HepG2 (cell line): Measurements from ENCODE around the gene HSF4. TPM values are rescaled to one million over a fixed set of nuclear protein-coding genes. Genes with fewer than 3 reads are reported as not detected.

Source experiments
- ATAC-seq: fragments of 200-7000 bp; cut with Tn5 transposase; 3 replicates; pipeline ENCODE4 v1.9.1; 2020; ENCODE audit warnings: mild to moderate bottlenecking, moderate library complexity
- BruUV-seq: library from RNA; stranded (reverse); fragments of 400-500 nt; replicated peaks from 2 replicates; lab custom pipeline; 2021; lab: Mats Ljungman, UMichigan
- CTCF ChIA-PET: fragments of 300-600 bp; formaldehyde crosslinking; extraction: SDS; loops from one replicate; lab custom pipeline; 2021; ENCODE audit warnings: low total read pairs, inconsistent platforms, low intra/inter-chr PET ratio; lab: Yijun Ruan, JAX
- POLR2A ChIA-PET: fragments of 350-600 bp; sonication (Branson Sonifier 250); formaldehyde crosslinking; loops from one replicate; lab custom pipeline; 2020; ENCODE audit warnings: antibody characterized with exemption, inconsistent platforms; lab: Yijun Ruan, JAX
- DNase-seq: peaks from one replicate; pipeline ENCODE4 v3.0.0-alpha.2; 2015; ENCODE audit warnings: low spot score
- FAIRE-seq: peaks from 3 replicates; lab custom pipeline; 2011; peaks lifted over from hg19 to GRCh38; lab: Jason Lieb, UNC
- H2AFZ ChIP-seq: one replicate; pipeline ENCODE4 v1.6.1; 2011; ENCODE audit warnings: low read length, inconsistent platforms
- H3K27ac ChIP-seq: fragments of 300-600 bp; 3 replicates; pipeline ENCODE4 v1.8.0; 2011; ENCODE audit warnings: mixed run types, mild to moderate bottlenecking, mixed read lengths, low read length, inconsistent platforms; ENCODE audit not compliant: insufficient read depth; ENCODE audit errors: extremely low read length
- H3K27me3 ChIP-seq, 2 experiments: fragments of 200-600 bp in 1 of 2; 2 replicates in 1 of 2; 3 replicates in 1 of 2; pipeline versions ENCODE4 v1.6.0 to v1.8.0; 2011; ENCODE audit warnings: low read length in 2 of 2, mild to moderate bottlenecking in 2 of 2, moderate library complexity in 2 of 2, inconsistent platforms in 1 of 2; ENCODE audit not compliant: insufficient read depth in 2 of 2, control insufficient read depth in 1 of 2
- H3K36me3 ChIP-seq, 2 experiments: fragments of 200-600 bp in 1 of 2; replicated peaks in 1 of 2; 2 replicates in 1 of 2; 3 replicates in 1 of 2; pipeline versions ENCODE4 v1.5.1 to v1.8.0; 2011; ENCODE audit warnings: low read length in 2 of 2, inconsistent platforms in 1 of 2; ENCODE audit not compliant: insufficient read depth in 2 of 2, control insufficient read depth in 1 of 2
- H3K4me1 ChIP-seq: 2 replicates; pipeline ENCODE4 v1.5.1; 2012; ENCODE audit warnings: low read length, inconsistent platforms; ENCODE audit not compliant: insufficient read depth
- H3K4me2 ChIP-seq: 2 replicates; pipeline ENCODE4 v1.6.0; 2011; ENCODE audit warnings: low read depth, low read length, inconsistent platforms
- H3K4me3 ChIP-seq, 3 experiments: fragments of 200-600 bp in 1 of 3; sonication (generic), shearing (Covaris generic) in 1 of 3; replicated peaks in 1 of 3; 2 replicates each; pipeline ENCODE4 v1.5.1; 2011 to 2016; ENCODE audit warnings: low read length in 3 of 3, inconsistent platforms in 2 of 3, low read depth in 2 of 3, mild to moderate bottlenecking in 2 of 3, control low read depth in 1 of 3, mixed read lengths in 1 of 3; ENCODE audit not compliant: insufficient read depth in 1 of 3
- H3K79me2 ChIP-seq: one replicate; pipeline ENCODE4 v1.6.1; 2011; ENCODE audit warnings: low read length, inconsistent platforms; ENCODE audit not compliant: insufficient read depth
- H3K9ac ChIP-seq: 2 replicates; pipeline ENCODE4 v1.6.0; 2011; ENCODE audit warnings: mild to moderate bottlenecking, low read depth, low read length, inconsistent platforms; ENCODE audit not compliant: insufficient read depth
- H3K9me3 ChIP-seq: 2 replicates; pipeline ENCODE4 v1.5.1; 2012; ENCODE audit warnings: mild to moderate bottlenecking, low read length
- H4K20me1 ChIP-seq: 2 replicates; pipeline ENCODE4 v1.6.0; 2011; ENCODE audit warnings: inconsistent platforms, mild to moderate bottlenecking, low read length, moderate library complexity; ENCODE audit not compliant: insufficient read depth
- CBX1 ChIP-seq: IDR thresholded peaks from one replicate; pipeline ENCODE4 v1.6.1; 2016; ENCODE audit warnings: antibody characterized with exemption, low read depth
- CHCHD3 ChIP-seq: sonication (generic); formaldehyde crosslinking; IDR thresholded peaks from 2 replicates; pipeline ENCODE4 v1.8.0; 2022; ENCODE audit warnings: mild to moderate bottlenecking, missing genetic modification reagents, moderate library complexity
- GLI4 ChIP-seq: sonication (generic); formaldehyde crosslinking; IDR thresholded peaks from 2 replicates; pipeline ENCODE4 v1.5.1; 2020; ENCODE audit warnings: missing genetic modification reagents, mild to moderate bottlenecking, moderate library complexity, borderline replicate concordance
- HOXA3 ChIP-seq: sonication (generic); formaldehyde crosslinking; IDR thresholded peaks from 2 replicates; pipeline ENCODE4 v1.5.0; 2020; ENCODE audit warnings: missing genetic modification reagents
- KDM5A ChIP-seq: fragments of 200-600 bp; sonication (generic); IDR thresholded peaks from 2 replicates; pipeline ENCODE4 v1.7.0; 2018; ENCODE audit warnings: antibody characterized with exemption, mild to moderate bottlenecking, low read length, borderline replicate concordance
- POLR2G ChIP-seq: fragments of 200-400 bp; formaldehyde crosslinking; IDR thresholded peaks from 2 replicates; pipeline ENCODE4 v1.6.1; 2018; ENCODE audit warnings: mild to moderate bottlenecking, low read depth, low read length, moderate library complexity
- PTBP1 ChIP-seq: fragments of 200-400 bp; formaldehyde crosslinking; IDR thresholded peaks from 2 replicates; pipeline ENCODE4 v1.6.1; 2018; ENCODE audit warnings: low read length, low read depth; ENCODE audit not compliant: poor library complexity, severe bottlenecking
- SCMH1 ChIP-seq: sonication (generic); formaldehyde crosslinking; IDR thresholded peaks from 2 replicates; pipeline ENCODE4 v1.9.0; 2021; ENCODE audit warnings: missing genetic modification reagents, mild to moderate bottlenecking, borderline replicate concordance
- ZNF230 ChIP-seq: sonication (generic); formaldehyde crosslinking; IDR thresholded peaks from 2 replicates; pipeline ENCODE4 v1.4.0; 2020; ENCODE audit warnings: mild to moderate bottlenecking, missing genetic modification reagents
- ZNF629 ChIP-seq: sonication (generic); formaldehyde crosslinking; conservative IDR thresholded peaks from 2 replicates; pipeline ENCODE4 v1.5.0; 2020; ENCODE audit warnings: missing genetic modification reagents
- WGBS: methylation state at CpG from one replicate; pipeline ENCODE4 v1.1.6; 2017; ENCODE audit warnings: low lambda C conversion rate; 5-methylcytosine and 5-hydroxymethylcytosine counted together
- in situ Hi-C: cut with HindIII; loops from 2 replicates; pipeline ENCODE4 v1.10.0; 2017; ENCODE audit warnings: low pct_unique_long_range_greater_than_20kb; ENCODE audit not compliant: extremely low pct_ligation_motif_present
- intact Hi-C: fragments of 100-400 bp; cut with micrococcal nuclease; formaldehyde crosslinking; loops from one replicate; pipeline ENCODE4 v1.10.0; 2022; ENCODE audit not compliant: unreplicated experiment
- polyA plus RNA-seq, 8 experiments: library from polyadenylated mRNA; depleted of rRNA in 3 of 8; stranded (reverse) in 7 of 8; unstranded in 1 of 8; fragments of >200 nt; fragmentation: Illumina TruSeq in 4 of 8; extraction: Trizol in 4 of 8; gene quantifications; 2 replicates each; pipeline versions ENCODE4 v1.2.1 to v1.2.3, GENCODE V29; 2011 to 2016; ENCODE audit warnings: low read depth in 4 of 8, missing spikeins in 1 of 8, mixed read lengths in 1 of 8; ENCODE audit not compliant: insufficient read depth in 1 of 8
- total RNA-seq, 5 experiments: library from RNA; depleted of rRNA; stranded (reverse); fragments of >200 nt; fragmentation: Illumina TruSeq; extraction: Trizol; gene quantifications; 2 replicates each; pipeline ENCODE4 v1.2.3, GENCODE V29; 2016; ENCODE audit warnings: low read depth in 1 of 5
- TF ChIP-seq, protein P1 (sequence below): sonication (generic); formaldehyde crosslinking; IDR thresholded peaks from 2 replicates; pipeline ENCODE4 v1.8.0; 2022; ENCODE audit warnings: mild to moderate bottlenecking, missing genetic modification reagents; ENCODE audit not compliant: insufficient replicate concordance
- TF ChIP-seq, protein P2 (sequence below): sonication (generic); formaldehyde crosslinking; IDR thresholded peaks from 2 replicates; pipeline ENCODE4 v1.8.1; 2022; ENCODE audit warnings: low read depth, mild to moderate bottlenecking, missing genetic modification reagents
- TF ChIP-seq, protein P3 (sequence below): IDR thresholded peaks from 2 replicates; pipeline ENCODE4 v1.4.0; 2020; ENCODE audit warnings: mild to moderate bottlenecking, missing genetic modification reagents

The HSF4 gene
- total and polyA plus RNA-seq, 2 of the 13 experiments (the other 11 are each of a cell fraction or from before 2014, with no cell fraction given): 3.5 to 16.9 TPM

DNA sequence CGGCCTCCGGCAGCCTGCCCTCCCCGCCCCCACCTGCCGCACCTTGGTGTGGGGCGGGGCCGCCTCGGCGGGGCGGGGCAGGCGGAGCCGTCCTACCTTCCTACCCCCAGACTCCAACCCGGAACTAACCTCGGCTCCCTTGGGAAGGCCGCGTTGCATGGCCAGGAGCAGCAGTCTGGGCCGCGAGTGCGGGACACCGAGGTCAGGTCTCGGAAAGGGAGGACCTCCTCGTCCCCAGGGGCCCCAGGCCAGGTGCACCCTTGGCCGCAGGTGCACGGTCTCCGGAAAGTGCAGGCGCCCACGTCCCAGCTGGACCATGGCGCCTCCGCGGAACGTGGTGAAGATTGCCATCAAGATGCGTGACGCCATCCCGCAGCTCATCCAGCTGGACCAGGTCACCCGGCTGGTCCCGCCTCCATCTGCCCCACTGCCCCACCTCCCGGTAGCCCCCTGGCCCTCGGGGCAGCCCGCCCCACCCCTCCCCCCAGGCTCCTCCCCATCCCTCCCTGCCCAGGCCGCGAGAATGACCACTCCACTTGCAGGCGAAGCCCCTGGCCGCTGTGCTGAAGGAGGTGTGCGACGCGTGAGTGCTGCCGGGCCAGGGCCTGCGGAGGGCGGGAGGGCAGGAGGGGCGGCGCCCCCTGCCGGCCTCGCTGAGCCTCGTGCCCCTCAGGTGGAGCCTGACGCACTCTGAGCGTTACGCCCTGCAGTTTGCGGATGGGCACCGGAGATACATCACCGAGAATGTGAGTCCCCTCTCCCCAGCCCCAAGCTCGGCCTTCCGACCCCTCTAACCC lies 34.7 kb downstream of the HSF4 start, which contains the start of gene ELMO3:
ELMO3 (plus strand) TSS at position 121 of the 797 bp plus-strand sequence; CDS start at position 317, 196 bp downstream.
- Histone ChIP-seq H3K9me3 (no peaks in the 10 kb centered on the region), H3K36me3 (peaks cover 53 to 76% of the 10 kb centered on the region in 2 experiments), H3K4me3 (no peak within 1 kb of the TSS), H3K4me1 (0 out of 2 replicates have a peak, but pooled peaks cover 2% of the 10 kb centered on the region), H3K27ac (peak within 1 kb of the TSS; percentile 4), H3K79me2 (no peaks in the 10 kb centered on the region), H3K4me2 (no peak within 1 kb of the TSS), H3K27me3 (no peaks in the 10 kb centered on the region), H3K9ac (no peak within 1 kb of the TSS), H4K20me1 (no peaks in the 10 kb centered on the region), H2AFZ (no peak within 1 kb of the TSS)
- ATAC-seq: no peak
- no TSS peak for BruUV-seq
- WGBS: 96% methylated on average over 36 of the region's 61 CpGs
- FAIRE-seq: no peak
- POLR2A ChIA-PET: interaction anchor here (1.8 kb wide), 1 partner anchor 27 kb away, joined by 5 read pairs; the partner anchor contains the start of gene TMEM208
- in situ Hi-C loops: no loop called here
- no peak for DNase-seq
- CTCF ChIA-PET: no interaction called here
- intact Hi-C loops: no loop called here
- no peak for TF ChIP-seq CHCHD3 (CRISPR knock-in tag)
- TF ChIP-seq, protein P1, sequence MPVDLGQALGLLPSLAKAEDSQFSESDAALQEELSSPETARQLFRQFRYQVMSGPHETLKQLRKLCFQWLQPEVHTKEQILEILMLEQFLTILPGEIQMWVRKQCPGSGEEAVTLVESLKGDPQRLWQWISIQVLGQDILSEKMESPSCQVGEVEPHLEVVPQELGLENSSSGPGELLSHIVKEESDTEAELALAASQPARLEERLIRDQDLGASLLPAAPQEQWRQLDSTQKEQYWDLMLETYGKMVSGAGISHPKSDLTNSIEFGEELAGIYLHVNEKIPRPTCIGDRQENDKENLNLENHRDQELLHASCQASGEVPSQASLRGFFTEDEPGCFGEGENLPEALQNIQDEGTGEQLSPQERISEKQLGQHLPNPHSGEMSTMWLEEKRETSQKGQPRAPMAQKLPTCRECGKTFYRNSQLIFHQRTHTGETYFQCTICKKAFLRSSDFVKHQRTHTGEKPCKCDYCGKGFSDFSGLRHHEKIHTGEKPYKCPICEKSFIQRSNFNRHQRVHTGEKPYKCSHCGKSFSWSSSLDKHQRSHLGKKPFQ (CRISPR knock-in tag): no peak
- TF ChIP-seq, protein P2, sequence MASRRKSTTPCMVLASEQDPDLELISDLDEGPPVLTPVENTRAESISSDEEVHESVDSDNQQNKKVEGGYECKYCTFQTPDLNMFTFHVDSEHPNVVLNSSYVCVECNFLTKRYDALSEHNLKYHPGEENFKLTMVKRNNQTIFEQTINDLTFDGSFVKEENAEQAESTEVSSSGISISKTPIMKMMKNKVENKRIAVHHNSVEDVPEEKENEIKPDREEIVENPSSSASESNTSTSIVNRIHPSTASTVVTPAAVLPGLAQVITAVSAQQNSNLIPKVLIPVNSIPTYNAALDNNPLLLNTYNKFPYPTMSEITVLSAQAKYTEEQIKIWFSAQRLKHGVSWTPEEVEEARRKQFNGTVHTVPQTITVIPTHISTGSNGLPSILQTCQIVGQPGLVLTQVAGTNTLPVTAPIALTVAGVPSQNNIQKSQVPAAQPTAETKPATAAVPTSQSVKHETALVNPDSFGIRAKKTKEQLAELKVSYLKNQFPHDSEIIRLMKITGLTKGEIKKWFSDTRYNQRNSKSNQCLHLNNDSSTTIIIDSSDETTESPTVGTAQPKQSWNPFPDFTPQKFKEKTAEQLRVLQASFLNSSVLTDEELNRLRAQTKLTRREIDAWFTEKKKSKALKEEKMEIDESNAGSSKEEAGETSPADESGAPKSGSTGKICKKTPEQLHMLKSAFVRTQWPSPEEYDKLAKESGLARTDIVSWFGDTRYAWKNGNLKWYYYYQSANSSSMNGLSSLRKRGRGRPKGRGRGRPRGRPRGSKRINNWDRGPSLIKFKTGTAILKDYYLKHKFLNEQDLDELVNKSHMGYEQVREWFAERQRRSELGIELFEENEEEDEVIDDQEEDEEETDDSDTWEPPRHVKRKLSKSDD (CRISPR knock-in tag): no peak
- TF ChIP-seq PTBP1: no peak
- no peak for TF ChIP-seq CBX1
- no peak for TF ChIP-seq ZNF230 (CRISPR knock-in tag)
- peak; percentile 17; the same call in 1 of the 2 replicates for TF ChIP-seq HOXA3 (CRISPR knock-in tag)
- no peak for TF ChIP-seq KDM5A
- no peak for TF ChIP-seq ZNF629 (CRISPR knock-in tag)
- no peak for TF ChIP-seq GLI4
- TF ChIP-seq POLR2G: 0 out of 2 replicates have a peak, but pooled peaks have one; percentile 5
- TF ChIP-seq, protein P3, sequence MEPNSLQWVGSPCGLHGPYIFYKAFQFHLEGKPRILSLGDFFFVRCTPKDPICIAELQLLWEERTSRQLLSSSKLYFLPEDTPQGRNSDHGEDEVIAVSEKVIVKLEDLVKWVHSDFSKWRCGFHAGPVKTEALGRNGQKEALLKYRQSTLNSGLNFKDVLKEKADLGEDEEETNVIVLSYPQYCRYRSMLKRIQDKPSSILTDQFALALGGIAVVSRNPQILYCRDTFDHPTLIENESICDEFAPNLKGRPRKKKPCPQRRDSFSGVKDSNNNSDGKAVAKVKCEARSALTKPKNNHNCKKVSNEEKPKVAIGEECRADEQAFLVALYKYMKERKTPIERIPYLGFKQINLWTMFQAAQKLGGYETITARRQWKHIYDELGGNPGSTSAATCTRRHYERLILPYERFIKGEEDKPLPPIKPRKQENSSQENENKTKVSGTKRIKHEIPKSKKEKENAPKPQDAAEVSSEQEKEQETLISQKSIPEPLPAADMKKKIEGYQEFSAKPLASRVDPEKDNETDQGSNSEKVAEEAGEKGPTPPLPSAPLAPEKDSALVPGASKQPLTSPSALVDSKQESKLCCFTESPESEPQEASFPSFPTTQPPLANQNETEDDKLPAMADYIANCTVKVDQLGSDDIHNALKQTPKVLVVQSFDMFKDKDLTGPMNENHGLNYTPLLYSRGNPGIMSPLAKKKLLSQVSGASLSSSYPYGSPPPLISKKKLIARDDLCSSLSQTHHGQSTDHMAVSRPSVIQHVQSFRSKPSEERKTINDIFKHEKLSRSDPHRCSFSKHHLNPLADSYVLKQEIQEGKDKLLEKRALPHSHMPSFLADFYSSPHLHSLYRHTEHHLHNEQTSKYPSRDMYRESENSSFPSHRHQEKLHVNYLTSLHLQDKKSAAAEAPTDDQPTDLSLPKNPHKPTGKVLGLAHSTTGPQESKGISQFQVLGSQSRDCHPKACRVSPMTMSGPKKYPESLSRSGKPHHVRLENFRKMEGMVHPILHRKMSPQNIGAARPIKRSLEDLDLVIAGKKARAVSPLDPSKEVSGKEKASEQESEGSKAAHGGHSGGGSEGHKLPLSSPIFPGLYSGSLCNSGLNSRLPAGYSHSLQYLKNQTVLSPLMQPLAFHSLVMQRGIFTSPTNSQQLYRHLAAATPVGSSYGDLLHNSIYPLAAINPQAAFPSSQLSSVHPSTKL (CRISPR knock-in tag): no peak
- no peak for TF ChIP-seq SCMH1 (CRISPR knock-in tag)
